Measurements from ENCODE around the gene IMMP2L. TPM values are rescaled to one million over a fixed set of nuclear protein-coding genes. Genes with fewer than 3 reads are reported as not detected.

The IMMP2L gene
- total and polyA plus RNA-seq, 4 experiments from 2014 or later, result 23.5 to 32.2 (median 29.5) TPM

- H3K27ac ChIP-seq (ENCODE audit: low read depth, low read length), result no peak overlapping the region
- ChIA-PET CTCF (ENCODE audit: partially characterized antibody) (no interaction called here), POLR2A (ENCODE audit: partially characterized antibody) (no interaction called here)
- DNase-seq, result no peak
- H3K4me1 ChIP-seq (ENCODE audit: insufficient read depth, low read length), result no peaks in the 10 kb centered on the region
- H3K9me3 Mint-ChIP-seq, result peaks cover 0 to 34% (median 12%) of the 10 kb centered on the region in 8 donors
- H3K4me3 ChIP-seq (ENCODE audit: low read length in 2 of 2), result no peak overlapping the region
- no peaks in the 10 kb centered on the region for H3K36me3 ChIP-seq (ENCODE audit: insufficient read depth, low read length)
- H3K9me3 ChIP-seq (ENCODE audit: control insufficient read depth in 1 of 2, low read length in 2 of 2), result no peaks in the 10 kb centered on the region
- no peaks in the 10 kb centered on the region for H3K27me3 ChIP-seq (ENCODE audit: insufficient read depth, low read length)
- H3K36me3 Mint-ChIP-seq, result peaks cover 0 to 20% of the 10 kb centered on the region in 2 donors
- no peak overlapping the region for H3K27ac Mint-ChIP-seq
- no peak overlapping the region for H3K4me3 Mint-ChIP-seq
- H3K4me1 Mint-ChIP-seq, result no peaks in the 10 kb centered on the region
- intact Hi-C loops (cut with micrococcal nuclease), result no loop called here
- H3K27me3 Mint-ChIP-seq, result no peaks in the 10 kb centered on the region
These were observed 843.6 kb downstream of the IMMP2L start for GRCh38 chr7:110718503-110719205.

GRCh38 chr7:110704225-110704624 lies 858.1 kb downstream of the IMMP2L start:
- no peaks in the 10 kb centered on the region for H3K27me3 ChIP-seq (ENCODE audit: insufficient read depth, low read length)
- Mint-ChIP-seq H3K9me3 (peaks cover 0 to 3% (median 0%) of the 10 kb centered on the region in 8 donors), H3K36me3 (peaks cover 0 to 5% of the 10 kb centered on the region in 2 donors), H3K27ac (no peak overlapping the region), H3K4me1 (no peaks in the 10 kb centered on the region), H3K27me3 (no peaks in the 10 kb centered on the region), H3K4me3 (no peak overlapping the region)
- no peak overlapping the region for H3K4me3 ChIP-seq (ENCODE audit: low read length in 2 of 2)
- DNase-seq, result no peak
- no peaks in the 10 kb centered on the region for H3K9me3 ChIP-seq (ENCODE audit: control insufficient read depth in 1 of 2, low read length in 2 of 2)
- no peaks in the 10 kb centered on the region for H3K36me3 ChIP-seq (ENCODE audit: insufficient read depth, low read length)
- H3K4me1 ChIP-seq (ENCODE audit: insufficient read depth, low read length), result no peaks in the 10 kb centered on the region
- ChIA-PET POLR2A (ENCODE audit: partially characterized antibody) (no interaction called here), CTCF (ENCODE audit: partially characterized antibody) (no interaction called here)
- intact Hi-C loops (cut with micrococcal nuclease), result no loop called here
- H3K27ac ChIP-seq (ENCODE audit: low read depth, low read length), result no peak overlapping the region

GRCh38 chr7:110698576-110698975 lies 863.7 kb downstream of the IMMP2L start:
- Mint-ChIP-seq H3K36me3 (peaks cover 0 to 5% of the 10 kb centered on the region in 2 donors), H3K4me1 (no peaks in the 10 kb centered on the region), H3K27me3 (no peaks in the 10 kb centered on the region), H3K4me3 (no peak overlapping the region), H3K27ac (no peak overlapping the region), H3K9me3 (no peaks in the 10 kb centered on the region)
- no peak for DNase-seq
- no peak overlapping the region for H3K27ac ChIP-seq (ENCODE audit: low read depth, low read length)
- ChIA-PET CTCF (ENCODE audit: partially characterized antibody) (no interaction called here), POLR2A (ENCODE audit: partially characterized antibody) (no interaction called here)
- no peaks in the 10 kb centered on the region for H3K36me3 ChIP-seq (ENCODE audit: insufficient read depth, low read length)
- H3K4me3 ChIP-seq (ENCODE audit: low read length in 2 of 2), result no peak overlapping the region
- H3K9me3 ChIP-seq (ENCODE audit: control insufficient read depth in 1 of 2, low read length in 2 of 2), result no peaks in the 10 kb centered on the region
- intact Hi-C loops (cut with micrococcal nuclease), result no loop called here
- no peaks in the 10 kb centered on the region for H3K27me3 ChIP-seq (ENCODE audit: insufficient read depth, low read length)
- H3K4me1 ChIP-seq (ENCODE audit: insufficient read depth, low read length), result no peaks in the 10 kb centered on the region

- intact Hi-C loops (cut with micrococcal nuclease), result no loop called here
- Histone ChIP-seq H3K27ac (ENCODE audit: low read depth, low read length) (no peak overlapping the region), H3K27me3 (ENCODE audit: insufficient read depth, low read length) (no peaks in the 10 kb centered on the region), H3K36me3 (ENCODE audit: insufficient read depth, low read length) (no peaks in the 10 kb centered on the region), H3K9me3 (ENCODE audit: control insufficient read depth in 1 of 2, low read length in 2 of 2) (no peaks in the 10 kb centered on the region), H3K4me3 (ENCODE audit: low read length in 2 of 2) (no peak overlapping the region), H3K4me1 (ENCODE audit: insufficient read depth, low read length) (no peaks in the 10 kb centered on the region)
- DNase-seq, result no peak
- peaks cover 0 to 3% of the 10 kb centered on the region in 2 donors for H3K36me3 Mint-ChIP-seq
- H3K9me3 Mint-ChIP-seq, result peaks cover 0 to 4% (median under 1%) of the 10 kb centered on the region in 8 donors
- ChIA-PET POLR2A (ENCODE audit: partially characterized antibody) (no interaction called here), CTCF (ENCODE audit: partially characterized antibody) (no interaction called here)
- H3K4me3 Mint-ChIP-seq, result no peak overlapping the region
- H3K27ac Mint-ChIP-seq, result no peak overlapping the region
- H3K27me3 Mint-ChIP-seq, result no peaks in the 10 kb centered on the region
- H3K4me1 Mint-ChIP-seq, result no peaks in the 10 kb centered on the region
These were observed 868.9 kb downstream of the IMMP2L start for GRCh38 chr7:110693344-110693743.

- Histone ChIP-seq H3K9me3 (ENCODE audit: control insufficient read depth in 1 of 2, low read length in 2 of 2) (no peaks in the 10 kb centered on the region), H3K27ac (ENCODE audit: low read depth, low read length) (no peak overlapping the region), H3K27me3 (ENCODE audit: insufficient read depth, low read length) (no peaks in the 10 kb centered on the region), H3K4me1 (ENCODE audit: insufficient read depth, low read length) (no peaks in the 10 kb centered on the region), H3K4me3 (ENCODE audit: low read length in 2 of 2) (no peak overlapping the region), H3K36me3 (ENCODE audit: insufficient read depth, low read length) (no peaks in the 10 kb centered on the region)
- ChIA-PET POLR2A (ENCODE audit: partially characterized antibody) (no interaction called here), CTCF (ENCODE audit: partially characterized antibody) (no interaction called here)
- Mint-ChIP-seq H3K27ac (no peak overlapping the region), H3K4me3 (no peak overlapping the region), H3K4me1 (no peaks in the 10 kb centered on the region), H3K27me3 (no peaks in the 10 kb centered on the region), H3K36me3 (peaks cover 0 to 3% of the 10 kb centered on the region in 2 donors), H3K9me3 (peaks cover 0 to 4% (median under 1%) of the 10 kb centered on the region in 8 donors)
- intact Hi-C loops (cut with micrococcal nuclease), result no loop called here
- DNase-seq, result no peak
These were observed 873.4 kb downstream of the IMMP2L start for GRCh38 chr7:110688908-110689307.

GRCh38 chr7:110685899-110686298 lies 876.4 kb downstream of the IMMP2L start:
- H3K4me1 Mint-ChIP-seq, result no peaks in the 10 kb centered on the region
- H3K9me3 ChIP-seq (ENCODE audit: control insufficient read depth in 1 of 2, low read length in 2 of 2), result no peaks in the 10 kb centered on the region
- no peak overlapping the region for H3K4me3 ChIP-seq (ENCODE audit: low read length in 2 of 2)
- no peak overlapping the region for H3K4me3 Mint-ChIP-seq
- DNase-seq, result no peak
- no peaks in the 10 kb centered on the region for H3K27me3 Mint-ChIP-seq
- H3K27me3 ChIP-seq (ENCODE audit: insufficient read depth, low read length), result no peaks in the 10 kb centered on the region
- ChIA-PET POLR2A (ENCODE audit: partially characterized antibody) (interaction anchor here (0.7 kb wide), 1 partner anchor 388 kb away, joined by 3 read pairs; no protein-coding TSS in a partner anchor), CTCF (ENCODE audit: partially characterized antibody) (interaction anchor here (0.9 kb wide), 1 partner anchor 413 kb away, joined by 4 read pairs; no protein-coding TSS in a partner anchor)
- H3K9me3 Mint-ChIP-seq, result no peaks in the 10 kb centered on the region
- H3K27ac ChIP-seq (ENCODE audit: low read depth, low read length), result no peak overlapping the region
- H3K27ac Mint-ChIP-seq, result no peak overlapping the region
- no peaks in the 10 kb centered on the region for H3K36me3 Mint-ChIP-seq
- no peaks in the 10 kb centered on the region for H3K36me3 ChIP-seq (ENCODE audit: insufficient read depth, low read length)
- H3K4me1 ChIP-seq (ENCODE audit: insufficient read depth, low read length), result no peaks in the 10 kb centered on the region
- intact Hi-C loops (cut with micrococcal nuclease), result no loop called here

GRCh38 chr7:110681941-110682340 lies 880.4 kb downstream of the IMMP2L start:
- Histone ChIP-seq H3K4me1 (ENCODE audit: insufficient read depth, low read length) (no peaks in the 10 kb centered on the region), H3K9me3 (ENCODE audit: control insufficient read depth in 1 of 2, low read length in 2 of 2) (no peaks in the 10 kb centered on the region), H3K27ac (ENCODE audit: low read depth, low read length) (no peak overlapping the region), H3K4me3 (ENCODE audit: low read length in 2 of 2) (no peak overlapping the region), H3K36me3 (ENCODE audit: insufficient read depth, low read length) (no peaks in the 10 kb centered on the region), H3K27me3 (ENCODE audit: insufficient read depth, low read length) (no peaks in the 10 kb centered on the region)
- no peak for DNase-seq
- Mint-ChIP-seq H3K27ac (no peak overlapping the region), H3K27me3 (no peaks in the 10 kb centered on the region), H3K9me3 (no peaks in the 10 kb centered on the region), H3K4me1 (no peaks in the 10 kb centered on the region), H3K36me3 (no peaks in the 10 kb centered on the region), H3K4me3 (no peak overlapping the region)
- POLR2A ChIA-PET (ENCODE audit: partially characterized antibody), result no interaction called here
- CTCF ChIA-PET (ENCODE audit: partially characterized antibody), result no interaction called here
- intact Hi-C loops (cut with micrococcal nuclease), result no loop called here
